OCI-LY7 (cell line): ENCODE data around the gene LHPP. TPM values are rescaled to one million over a fixed set of nuclear protein-coding genes. Genes with fewer than 3 reads are reported as not detected.

ENCODE experiments used
- BruUV-seq: library from RNA; stranded (reverse); fragments of 400-500 nt; replicated peaks from 2 replicates; lab custom pipeline; 2021; lab: Mats Ljungman, UMichigan
- CTCF ChIA-PET: fragments of 300-600 bp; sonication (Branson Sonifier 250); formaldehyde crosslinking; loops from one replicate; lab custom pipeline; 2022; ENCODE audit warnings: antibody characterized with exemption; ENCODE audit not compliant: unreplicated experiment; lab: Charles Lee
- POLR2A ChIA-PET: fragments of 300-600 bp; sonication (Branson Sonifier 250); formaldehyde crosslinking; loops from one replicate; lab custom pipeline; 2022; ENCODE audit warnings: antibody characterized with exemption; lab: Charles Lee
- DNase-seq: peaks from one replicate; pipeline ENCODE4 v3.0.0-alpha.2; 2015; ENCODE audit warnings: low spot score
- H2AFZ ChIP-seq: fragments of 200-600 bp; sonication (generic), shearing (Covaris generic); 2 replicates; pipeline ENCODE4 v1.6.1; 2014; ENCODE audit warnings: mild to moderate bottlenecking, antibody characterized with exemption, low read length, moderate library complexity
- H3K27ac ChIP-seq: fragments of 200-600 bp; sonication (generic); 2 replicates; pipeline ENCODE4 v1.5.1; 2014; ENCODE audit warnings: mixed run types, low read depth, mild to moderate bottlenecking, moderate library complexity, low read length, inconsistent platforms; ENCODE audit not compliant: poor library complexity, severe bottlenecking
- H3K36me3 ChIP-seq: fragments of 200-600 bp; sonication (generic); 2 replicates; pipeline ENCODE4 v1.6.1; 2014; ENCODE audit warnings: mild to moderate bottlenecking, antibody characterized with exemption, low read length, moderate library complexity, mixed read lengths; ENCODE audit not compliant: insufficient read depth
- H3K4me1 ChIP-seq: fragments of 200-600 bp; sonication (generic); 2 replicates; pipeline ENCODE4 v1.5.1; 2014; ENCODE audit warnings: mild to moderate bottlenecking, low read length; ENCODE audit not compliant: insufficient read depth, poor library complexity, severe bottlenecking
- H3K4me2 ChIP-seq: fragments of 200-600 bp; sonication (generic); 2 replicates; pipeline ENCODE4 v1.6.1; 2014; ENCODE audit warnings: mild to moderate bottlenecking, low read length
- H3K4me3 ChIP-seq: fragments of 200-600 bp; sonication (generic); 2 replicates; pipeline ENCODE4 v1.5.1; 2014; ENCODE audit warnings: mild to moderate bottlenecking, low read depth, low read length; ENCODE audit not compliant: poor library complexity, severe bottlenecking
- H3K79me2 ChIP-seq: fragments of 200-600 bp; sonication (generic); 2 replicates; pipeline ENCODE4 v1.6.1; 2016; ENCODE audit warnings: low read depth, mild to moderate bottlenecking, low read length, moderate library complexity, mixed read lengths; ENCODE audit not compliant: insufficient read depth
- H3K9me2 ChIP-seq: fragments of 200-600 bp; sonication (generic); 2 replicates; pipeline ENCODE4 v1.6.1; 2016; ENCODE audit warnings: mild to moderate bottlenecking, low read length, mixed read lengths; ENCODE audit not compliant: insufficient read depth
- H3K9me3 ChIP-seq: fragments of 200-600 bp; sonication (generic); 2 replicates; pipeline ENCODE4 v1.6.1; 2014; ENCODE audit warnings: mild to moderate bottlenecking, mixed run types, low read length, mixed read lengths
- H4K20me1 ChIP-seq: fragments of 200-600 bp; sonication (generic); 2 replicates; pipeline ENCODE4 v1.6.1; 2014; ENCODE audit warnings: mild to moderate bottlenecking, antibody characterized with exemption, low read length, moderate library complexity, mixed read lengths; ENCODE audit not compliant: insufficient read depth
- EZH2phosphoT487 ChIP-seq: fragments of 200-600 bp; sonication (generic); IDR thresholded peaks from 2 replicates; pipeline ENCODE4 v1.6.1; 2018; ENCODE audit warnings: low read depth, borderline replicate concordance, mild to moderate bottlenecking, mixed run types, antibody characterized with exemption, low read length, moderate library complexity, mixed read lengths
- intact Hi-C: fragments of 100-400 bp; cut with micrococcal nuclease; formaldehyde crosslinking; loops from one replicate; pipeline ENCODE4 v1.10.0; 2022; ENCODE audit not compliant: unreplicated experiment
- total RNA-seq, 2 experiments: library from RNA; depleted of rRNA in 1 of 2; stranded (reverse); fragments of >200 nt in 1 of 2; shearing (Covaris generic) in 1 of 2; gene quantifications; 2 replicates each; pipeline ENCODE4 v1.2.3, GENCODE V29; 2014 to 2022
- TF ChIP-seq, protein P1 (sequence below): fragments of 200-600 bp; sonication (generic); conservative IDR thresholded peaks from 2 replicates; pipeline ENCODE4 v1.5.1; 2014; ENCODE audit warnings: mild to moderate bottlenecking, antibody characterized with exemption, low read length, moderate library complexity, mixed read lengths

LHPP gene
- total RNA-seq, 2 experiments from 2014 or later = 30.3 to 65.2 TPM

DNA sequence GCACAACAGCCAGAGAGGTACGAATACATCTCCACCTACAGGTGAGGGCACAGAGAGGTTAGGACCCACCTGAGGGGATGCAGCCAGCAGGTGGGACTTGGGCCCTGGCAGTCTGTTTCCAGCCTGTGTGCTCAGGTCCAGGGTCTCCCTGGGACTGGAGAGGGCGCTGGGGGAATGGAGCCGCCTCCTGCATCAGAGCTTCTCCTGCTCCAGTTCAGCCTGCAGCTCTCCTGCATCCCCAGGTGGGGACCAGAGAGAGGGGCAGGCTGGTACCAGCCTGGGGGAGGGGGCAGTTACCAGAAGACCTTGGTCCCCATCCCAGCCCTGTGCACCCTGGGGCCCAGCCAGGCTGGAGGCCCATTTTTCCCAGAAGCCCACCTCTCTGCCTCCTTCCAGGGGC is 80.7 kb downstream of the LHPP start:
- Histone ChIP-seq H3K36me3 (no peaks in the 10 kb centered on the region), H4K20me1 (no peaks in the 10 kb centered on the region), H2AFZ (no peak overlapping the region; the same call in 1 of the 2 replicates), H3K9me2 (no peaks in the 10 kb centered on the region), H3K27ac (peak overlapping the region; percentile 98), H3K9me3 (no peaks in the 10 kb centered on the region), H3K4me2 (peak overlapping the region; percentile 69), H3K4me3 (no peak overlapping the region), H3K4me1 (peaks cover 100% of the 10 kb centered on the region), H3K79me2 (no peaks in the 10 kb centered on the region; the same call in 1 of the 2 replicates)
- BruUV-seq = no TSS peak
- TF ChIP-seq, protein P1, sequence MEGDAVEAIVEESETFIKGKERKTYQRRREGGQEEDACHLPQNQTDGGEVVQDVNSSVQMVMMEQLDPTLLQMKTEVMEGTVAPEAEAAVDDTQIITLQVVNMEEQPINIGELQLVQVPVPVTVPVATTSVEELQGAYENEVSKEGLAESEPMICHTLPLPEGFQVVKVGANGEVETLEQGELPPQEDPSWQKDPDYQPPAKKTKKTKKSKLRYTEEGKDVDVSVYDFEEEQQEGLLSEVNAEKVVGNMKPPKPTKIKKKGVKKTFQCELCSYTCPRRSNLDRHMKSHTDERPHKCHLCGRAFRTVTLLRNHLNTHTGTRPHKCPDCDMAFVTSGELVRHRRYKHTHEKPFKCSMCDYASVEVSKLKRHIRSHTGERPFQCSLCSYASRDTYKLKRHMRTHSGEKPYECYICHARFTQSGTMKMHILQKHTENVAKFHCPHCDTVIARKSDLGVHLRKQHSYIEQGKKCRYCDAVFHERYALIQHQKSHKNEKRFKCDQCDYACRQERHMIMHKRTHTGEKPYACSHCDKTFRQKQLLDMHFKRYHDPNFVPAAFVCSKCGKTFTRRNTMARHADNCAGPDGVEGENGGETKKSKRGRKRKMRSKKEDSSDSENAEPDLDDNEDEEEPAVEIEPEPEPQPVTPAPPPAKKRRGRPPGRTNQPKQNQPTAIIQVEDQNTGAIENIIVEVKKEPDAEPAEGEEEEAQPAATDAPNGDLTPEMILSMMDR = no peak
- TF ChIP-seq EZH2phosphoT487 = no peak
- DNase-seq = no peak
- intact Hi-C loops = no loop called here
- POLR2A ChIA-PET = no interaction called here
- CTCF ChIA-PET = interaction anchor here (2.3 kb wide), 1 partner anchor 199 kb away, joined by 8 read pairs; no protein-coding TSS in a partner anchor

GRCh38 chr10:124543146-124543545 is 81.5 kb downstream of the LHPP start:
- CTCF ChIA-PET = interaction anchor here (0.6 kb wide), 1 partner anchor 9 kb away, joined by 3 read pairs; no protein-coding TSS in a partner anchor
- Histone ChIP-seq H4K20me1 (no peaks in the 10 kb centered on the region), H3K9me2 (no peaks in the 10 kb centered on the region), H3K4me3 (no peak overlapping the region), H3K4me2 (peak overlapping the region; percentile 69), H3K9me3 (no peaks in the 10 kb centered on the region), H3K4me1 (peaks cover 100% of the 10 kb centered on the region), H3K79me2 (no peaks in the 10 kb centered on the region; the same call in 1 of the 2 replicates), H3K36me3 (no peaks in the 10 kb centered on the region), H2AFZ (0 out of 2 replicates have a peak overlapping the region, but pooled peaks have one; percentile 6), H3K27ac (peak overlapping the region; percentile 98)
- intact Hi-C loops = no loop called here
- POLR2A ChIA-PET = interaction anchor here (0.5 to 5.8 kb wide), 3 partner anchors 6 to 58 kb away, joined by 3 to 105 read pairs (median 3); no protein-coding TSS in a partner anchor
- no peak for TF ChIP-seq EZH2phosphoT487
- TF ChIP-seq, protein P1 = no peak
- BruUV-seq = no TSS peak
- DNase-seq = no peak

DNA sequence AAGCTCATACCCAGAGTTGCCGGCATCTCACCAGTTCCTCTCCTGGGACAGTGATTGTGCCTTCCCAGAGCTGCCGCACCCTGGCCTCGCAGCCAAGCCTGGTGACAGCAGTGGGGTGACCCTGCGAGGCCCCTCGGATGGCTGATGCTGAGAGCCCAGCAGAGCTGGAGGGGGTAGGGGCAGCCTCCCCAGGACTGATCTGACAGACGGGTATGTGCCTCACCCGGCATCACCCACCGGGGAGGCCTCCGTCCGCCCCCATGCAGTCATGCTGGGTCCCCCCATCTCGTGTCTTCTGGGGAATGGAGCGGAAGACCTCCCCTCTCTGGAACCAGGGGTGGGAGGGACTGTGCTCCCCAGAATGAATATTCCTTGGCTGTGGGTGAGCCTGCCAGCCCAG is 82.3 kb downstream of the LHPP start:
- Histone ChIP-seq H3K79me2 (no peaks in the 10 kb centered on the region; the same call in 1 of the 2 replicates), H3K9me3 (no peaks in the 10 kb centered on the region), H3K4me3 (no peak overlapping the region), H3K9me2 (no peaks in the 10 kb centered on the region), H3K27ac (peak overlapping the region; percentile 98), H3K4me1 (peaks cover 100% of the 10 kb centered on the region), H3K4me2 (peak overlapping the region; percentile 61), H3K36me3 (no peaks in the 10 kb centered on the region), H2AFZ (no peak overlapping the region; the same call in 1 of the 2 replicates), H4K20me1 (no peaks in the 10 kb centered on the region)
- ChIA-PET POLR2A (interaction anchor here (0.5 to 5.8 kb wide), 5 partner anchors 7 to 204 kb away, joined by 3 to 105 read pairs (median 4); no protein-coding TSS in a partner anchor), CTCF (interaction anchor here (0.6 kb wide), 1 partner anchor 10 kb away, joined by 3 read pairs; no protein-coding TSS in a partner anchor)
- DNase-seq = no peak
- intact Hi-C loops = no loop called here
- no peak for TF ChIP-seq EZH2phosphoT487
- TF ChIP-seq, protein P1 = no peak
- BruUV-seq = no TSS peak
